HepG2 (cell line): ENCODE results near the gene GGTA1.

Experiments used
- ARID2 ChIP-seq: sonication (generic); formaldehyde crosslinking; IDR thresholded peaks from 2 replicates; pipeline ENCODE4 v1.8.1; 2022; ENCODE audit warnings: mild to moderate bottlenecking, missing genetic modification reagents, borderline replicate concordance
- EZH2 ChIP-seq: conservative IDR thresholded peaks from 2 replicates; pipeline ENCODE4 v1.6.1; 2012; ENCODE audit warnings: mild to moderate bottlenecking, low read depth, low read length, moderate library complexity
- HDAC2 ChIP-seq: sonication (generic); formaldehyde crosslinking; IDR thresholded peaks from 2 replicates; pipeline ENCODE4 v1.4.0; 2020; ENCODE audit warnings: missing genetic modification reagents
- POLR2AphosphoS5 ChIP-seq: IDR thresholded peaks from 2 replicates; pipeline ENCODE4 v1.6.1; 2012; ENCODE audit warnings: low read depth, low read length
- SP2 ChIP-seq: sonication (generic); formaldehyde crosslinking; IDR thresholded peaks from 2 replicates; pipeline ENCODE4 v1.5.1; 2020; ENCODE audit warnings: mild to moderate bottlenecking, missing genetic modification reagents
- TCF12 ChIP-seq, 2 experiments: fragments of 450-650 bp in 1 of 2; sonication (generic) in 1 of 2; formaldehyde crosslinking in 1 of 2; IDR thresholded peaks; 2 replicates each; pipeline versions ENCODE4 v1.6.1 to v1.8.0; 2017 to 2022; ENCODE audit warnings: antibody characterized with exemption in 1 of 2, mild to moderate bottlenecking in 1 of 2, missing genetic modification reagents in 1 of 2, moderate library complexity in 1 of 2
- ZNF235 ChIP-seq: sonication (generic); formaldehyde crosslinking; IDR thresholded peaks from 2 replicates; pipeline ENCODE4 v1.8.1; 2023; ENCODE audit warnings: mild to moderate bottlenecking, missing genetic modification reagents, borderline replicate concordance
- ZNF776 ChIP-seq: sonication (generic); formaldehyde crosslinking; IDR thresholded peaks from 2 replicates; pipeline ENCODE4 v1.4.0; 2020; ENCODE audit warnings: mild to moderate bottlenecking, missing genetic modification reagents
- TF ChIP-seq, protein P1 (sequence below): sonication (generic); formaldehyde crosslinking; IDR thresholded peaks from 2 replicates; pipeline ENCODE4 v1.5.0; 2020; ENCODE audit warnings: mild to moderate bottlenecking, missing genetic modification reagents, moderate library complexity
- TF ChIP-seq, protein P2 (sequence below): sonication (generic); formaldehyde crosslinking; IDR thresholded peaks from 2 replicates; pipeline ENCODE4 v1.5.1; 2020; ENCODE audit warnings: missing genetic modification reagents, mild to moderate bottlenecking, borderline replicate concordance

DNA sequence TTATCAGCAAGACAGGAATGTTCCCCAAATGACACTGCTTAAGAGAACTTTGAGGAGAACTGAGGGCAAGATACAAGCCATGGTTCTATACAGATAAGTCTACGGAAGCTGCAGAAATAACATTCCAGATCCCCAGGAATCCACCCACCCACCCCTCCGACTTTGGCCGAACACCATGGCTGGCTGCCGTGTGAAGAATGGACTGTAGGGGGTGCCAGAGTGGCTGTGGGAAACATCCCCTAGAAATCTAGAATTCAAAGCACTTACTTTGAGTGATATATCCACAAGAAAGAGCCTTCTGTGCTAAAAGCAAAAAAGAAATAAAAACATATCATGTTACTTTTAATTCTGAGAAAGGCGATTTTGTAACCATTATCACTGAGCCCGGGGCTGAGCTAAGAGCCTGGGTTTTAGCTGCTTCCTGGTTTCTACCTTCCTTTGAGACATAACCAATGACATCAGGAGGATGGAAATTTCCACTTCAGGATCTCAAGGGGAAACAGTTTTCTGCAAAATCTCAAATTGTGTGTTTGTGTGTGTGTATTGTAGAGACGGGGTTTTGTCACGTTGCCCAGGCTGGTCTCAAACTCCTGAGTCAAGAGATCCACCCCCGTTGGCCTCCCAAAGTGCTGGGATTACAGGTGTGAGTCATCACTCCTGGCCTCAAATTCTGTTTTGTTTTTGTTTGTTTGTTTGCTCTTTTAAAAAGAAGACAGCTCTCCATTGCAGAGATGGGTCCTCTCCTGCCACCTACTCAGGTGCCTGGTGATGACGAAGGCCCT is 36.4 kb downstream of the GGTA1 start:
- TF ChIP-seq HDAC2 (CRISPR knock-in tag) (no peak), ZNF776 (CRISPR knock-in tag) (no peak), ARID2 (CRISPR knock-in tag) (no peak), ZNF235 (no peak), SP2 (CRISPR knock-in tag) (no peak), TCF12 (IDR thresholded peaks at IDR 0.05) (no peak), TCF12 (CRISPR knock-in tag; IDR thresholded peaks at IDR 0.05) (no peak), EZH2 (no peak), POLR2AphosphoS5 (no peak)
- TF ChIP-seq, protein P1, sequence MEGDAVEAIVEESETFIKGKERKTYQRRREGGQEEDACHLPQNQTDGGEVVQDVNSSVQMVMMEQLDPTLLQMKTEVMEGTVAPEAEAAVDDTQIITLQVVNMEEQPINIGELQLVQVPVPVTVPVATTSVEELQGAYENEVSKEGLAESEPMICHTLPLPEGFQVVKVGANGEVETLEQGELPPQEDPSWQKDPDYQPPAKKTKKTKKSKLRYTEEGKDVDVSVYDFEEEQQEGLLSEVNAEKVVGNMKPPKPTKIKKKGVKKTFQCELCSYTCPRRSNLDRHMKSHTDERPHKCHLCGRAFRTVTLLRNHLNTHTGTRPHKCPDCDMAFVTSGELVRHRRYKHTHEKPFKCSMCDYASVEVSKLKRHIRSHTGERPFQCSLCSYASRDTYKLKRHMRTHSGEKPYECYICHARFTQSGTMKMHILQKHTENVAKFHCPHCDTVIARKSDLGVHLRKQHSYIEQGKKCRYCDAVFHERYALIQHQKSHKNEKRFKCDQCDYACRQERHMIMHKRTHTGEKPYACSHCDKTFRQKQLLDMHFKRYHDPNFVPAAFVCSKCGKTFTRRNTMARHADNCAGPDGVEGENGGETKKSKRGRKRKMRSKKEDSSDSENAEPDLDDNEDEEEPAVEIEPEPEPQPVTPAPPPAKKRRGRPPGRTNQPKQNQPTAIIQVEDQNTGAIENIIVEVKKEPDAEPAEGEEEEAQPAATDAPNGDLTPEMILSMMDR (CRISPR knock-in tag) = peak; percentile 54
- TF ChIP-seq, protein P2, sequence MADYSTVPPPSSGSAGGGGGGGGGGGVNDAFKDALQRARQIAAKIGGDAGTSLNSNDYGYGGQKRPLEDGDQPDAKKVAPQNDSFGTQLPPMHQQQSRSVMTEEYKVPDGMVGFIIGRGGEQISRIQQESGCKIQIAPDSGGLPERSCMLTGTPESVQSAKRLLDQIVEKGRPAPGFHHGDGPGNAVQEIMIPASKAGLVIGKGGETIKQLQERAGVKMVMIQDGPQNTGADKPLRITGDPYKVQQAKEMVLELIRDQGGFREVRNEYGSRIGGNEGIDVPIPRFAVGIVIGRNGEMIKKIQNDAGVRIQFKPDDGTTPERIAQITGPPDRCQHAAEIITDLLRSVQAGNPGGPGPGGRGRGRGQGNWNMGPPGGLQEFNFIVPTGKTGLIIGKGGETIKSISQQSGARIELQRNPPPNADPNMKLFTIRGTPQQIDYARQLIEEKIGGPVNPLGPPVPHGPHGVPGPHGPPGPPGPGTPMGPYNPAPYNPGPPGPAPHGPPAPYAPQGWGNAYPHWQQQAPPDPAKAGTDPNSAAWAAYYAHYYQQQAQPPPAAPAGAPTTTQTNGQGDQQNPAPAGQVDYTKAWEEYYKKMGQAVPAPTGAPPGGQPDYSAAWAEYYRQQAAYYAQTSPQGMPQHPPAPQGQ (CRISPR knock-in tag) = no peak
